ENCODE measurements around the gene MIPOL1.

MIPOL1 gene

DNA sequence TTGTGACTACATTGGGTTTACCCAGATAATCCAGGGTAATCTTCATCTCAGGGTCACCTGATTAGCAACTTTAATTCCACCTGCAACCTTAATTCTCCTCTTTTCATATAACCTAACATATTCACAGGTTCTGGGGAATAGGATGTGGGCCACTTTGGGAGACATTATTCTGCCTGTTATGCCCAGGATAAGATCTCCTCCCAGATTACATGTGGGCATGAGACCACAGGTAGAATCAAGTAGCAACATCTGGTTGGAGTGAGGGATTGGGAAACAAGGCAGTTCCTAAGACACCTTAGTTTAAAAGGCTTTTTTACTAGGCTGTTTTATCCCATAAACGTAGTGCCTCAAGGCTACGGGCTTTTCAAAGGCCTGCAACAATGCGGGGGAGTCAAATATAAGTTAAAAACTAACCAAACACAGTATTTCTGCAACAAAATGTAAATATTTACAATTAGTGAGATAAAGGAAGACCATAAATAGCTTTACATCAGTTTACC lies 215.8 kb downstream of the MIPOL1 start:
- H3K4me1 Mint-ChIP-seq: no peaks in the 10 kb centered on the region
- H3K9me3 Mint-ChIP-seq: no peaks in the 10 kb centered on the region
- no peak overlapping the region for H3K27ac Mint-ChIP-seq
- H3K36me3 Mint-ChIP-seq (ENCODE audit: low read depth): no peaks in the 10 kb centered on the region
- no peak for DNase-seq
- TF ChIP-seq, protein P1, sequence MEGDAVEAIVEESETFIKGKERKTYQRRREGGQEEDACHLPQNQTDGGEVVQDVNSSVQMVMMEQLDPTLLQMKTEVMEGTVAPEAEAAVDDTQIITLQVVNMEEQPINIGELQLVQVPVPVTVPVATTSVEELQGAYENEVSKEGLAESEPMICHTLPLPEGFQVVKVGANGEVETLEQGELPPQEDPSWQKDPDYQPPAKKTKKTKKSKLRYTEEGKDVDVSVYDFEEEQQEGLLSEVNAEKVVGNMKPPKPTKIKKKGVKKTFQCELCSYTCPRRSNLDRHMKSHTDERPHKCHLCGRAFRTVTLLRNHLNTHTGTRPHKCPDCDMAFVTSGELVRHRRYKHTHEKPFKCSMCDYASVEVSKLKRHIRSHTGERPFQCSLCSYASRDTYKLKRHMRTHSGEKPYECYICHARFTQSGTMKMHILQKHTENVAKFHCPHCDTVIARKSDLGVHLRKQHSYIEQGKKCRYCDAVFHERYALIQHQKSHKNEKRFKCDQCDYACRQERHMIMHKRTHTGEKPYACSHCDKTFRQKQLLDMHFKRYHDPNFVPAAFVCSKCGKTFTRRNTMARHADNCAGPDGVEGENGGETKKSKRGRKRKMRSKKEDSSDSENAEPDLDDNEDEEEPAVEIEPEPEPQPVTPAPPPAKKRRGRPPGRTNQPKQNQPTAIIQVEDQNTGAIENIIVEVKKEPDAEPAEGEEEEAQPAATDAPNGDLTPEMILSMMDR (IDR thresholded peaks at IDR 0.05): no peak
- H3K27me3 Mint-ChIP-seq (ENCODE audit: low read depth, poor library complexity): no peaks in the 10 kb centered on the region
- no peak overlapping the region for H3K4me3 Mint-ChIP-seq

- no peaks in the 10 kb centered on the region for H3K9me3 Mint-ChIP-seq
- H3K4me1 Mint-ChIP-seq: no peaks in the 10 kb centered on the region
- H3K27me3 Mint-ChIP-seq (ENCODE audit: low read depth, poor library complexity): no peaks in the 10 kb centered on the region
- TF ChIP-seq, protein P1 (IDR thresholded peaks at IDR 0.05): no peak
- no peak overlapping the region for H3K4me3 Mint-ChIP-seq
- H3K27ac Mint-ChIP-seq: no peak overlapping the region
- no peaks in the 10 kb centered on the region for H3K36me3 Mint-ChIP-seq (ENCODE audit: low read depth)
- no peak for DNase-seq
Measured at GRCh38 chr14:37416264-37416663, 218.5 kb downstream of the MIPOL1 start.

DNA sequence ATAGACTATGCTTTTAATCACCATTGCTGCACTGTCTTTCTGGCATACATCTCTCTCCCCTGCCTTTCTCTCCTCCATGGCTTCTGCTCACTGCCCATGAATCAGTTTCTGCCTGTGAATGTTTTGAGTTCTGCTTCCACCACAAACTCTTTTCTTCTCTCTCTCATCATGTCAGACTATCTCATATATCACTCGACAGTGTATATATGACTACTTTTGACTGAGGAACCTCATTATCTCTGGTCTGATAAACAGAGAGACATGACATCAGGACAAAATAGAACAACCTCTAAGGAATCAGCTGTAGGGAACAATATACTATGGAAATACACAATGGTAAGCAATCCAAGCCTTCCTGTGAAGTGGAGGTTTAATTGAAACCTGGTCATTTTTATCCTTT lies 219.4 kb downstream of the MIPOL1 start:
- no peak for DNase-seq
- no peaks in the 10 kb centered on the region for H3K36me3 Mint-ChIP-seq (ENCODE audit: low read depth)
- H3K4me3 Mint-ChIP-seq: no peak overlapping the region
- no peak overlapping the region for H3K27ac Mint-ChIP-seq
- TF ChIP-seq, protein P1 (IDR thresholded peaks at IDR 0.05): no peak
- H3K9me3 Mint-ChIP-seq: no peaks in the 10 kb centered on the region
- no peaks in the 10 kb centered on the region for H3K27me3 Mint-ChIP-seq (ENCODE audit: low read depth, poor library complexity)
- no peaks in the 10 kb centered on the region for H3K4me1 Mint-ChIP-seq

DNA sequence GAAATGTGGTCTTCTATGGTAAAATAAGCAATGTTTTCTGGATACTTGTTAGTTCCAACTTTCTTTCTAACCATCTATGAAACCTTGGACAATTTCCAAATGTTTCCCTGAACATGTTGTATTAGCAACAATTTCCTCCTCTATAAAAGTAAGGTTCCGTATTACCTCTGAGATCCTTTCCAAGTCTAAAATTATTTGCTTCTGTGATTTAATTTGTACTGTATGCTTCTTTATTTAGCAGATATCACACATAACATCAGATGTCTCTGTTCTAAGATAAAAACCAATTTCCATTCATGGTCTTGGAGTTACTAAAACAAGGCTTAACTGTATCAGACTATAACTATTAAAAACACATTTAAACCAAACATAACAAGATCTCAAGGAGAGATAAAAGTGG lies 220.1 kb downstream of the MIPOL1 start:
- no peak overlapping the region for H3K27ac Mint-ChIP-seq
- no peak for DNase-seq
- H3K27me3 Mint-ChIP-seq (ENCODE audit: low read depth, poor library complexity): no peaks in the 10 kb centered on the region
- H3K36me3 Mint-ChIP-seq (ENCODE audit: low read depth): no peaks in the 10 kb centered on the region
- no peaks in the 10 kb centered on the region for H3K4me1 Mint-ChIP-seq
- no peaks in the 10 kb centered on the region for H3K9me3 Mint-ChIP-seq
- TF ChIP-seq, protein P1 (IDR thresholded peaks at IDR 0.05): no peak
- H3K4me3 Mint-ChIP-seq: no peak overlapping the region

GRCh38 chr14:37420622-37421021 lies 222.9 kb downstream of the MIPOL1 start:
- DNase-seq: no peak
- TF ChIP-seq, protein P1 (IDR thresholded peaks at IDR 0.05): no peak
- Mint-ChIP-seq H3K36me3 (ENCODE audit: low read depth) (no peaks in the 10 kb centered on the region), H3K4me1 (no peaks in the 10 kb centered on the region), H3K27ac (no peak overlapping the region), H3K27me3 (ENCODE audit: low read depth, poor library complexity) (no peaks in the 10 kb centered on the region), H3K9me3 (no peaks in the 10 kb centered on the region), H3K4me3 (no peak overlapping the region)

GRCh38 chr14:37422319-37422718 lies 224.6 kb downstream of the MIPOL1 start:
- no peak for DNase-seq
- no peak overlapping the region for H3K4me3 Mint-ChIP-seq
- no peaks in the 10 kb centered on the region for H3K9me3 Mint-ChIP-seq
- no peaks in the 10 kb centered on the region for H3K27me3 Mint-ChIP-seq (ENCODE audit: low read depth, poor library complexity)
- TF ChIP-seq, protein P1 (IDR thresholded peaks at IDR 0.05): no peak
- no peaks in the 10 kb centered on the region for H3K36me3 Mint-ChIP-seq (ENCODE audit: low read depth)
- no peaks in the 10 kb centered on the region for H3K4me1 Mint-ChIP-seq
- H3K27ac Mint-ChIP-seq: no peak overlapping the region
